ENCODE results near the gene OPHN1. TPM values are rescaled to one million over a fixed set of nuclear protein-coding genes. Genes with fewer than 3 reads are reported as not detected.

Gene OPHN1
- total RNA-seq, 1 donor from 2014 or later: 4.7 TPM

- ATAC-seq: no peak
These were observed 383.8 kb downstream of the OPHN1 start for GRCh38 chrX:68049466-68049865.

- no peak for ATAC-seq
These were observed 384.5 kb downstream of the OPHN1 start for GRCh38 chrX:68048774-68049173.

- ATAC-seq: no peak
These were observed 388.2 kb downstream of the OPHN1 start for GRCh38 chrX:68045008-68045577.

- ATAC-seq: no peak
These were observed 389.4 kb downstream of the OPHN1 start for GRCh38 chrX:68043713-68044438.

GRCh38 chrX:68041110-68041509 lies 392.2 kb downstream of the OPHN1 start:
- ATAC-seq: no peak

- ATAC-seq: peak; percentile 48
These were observed 414.8 kb downstream of the OPHN1 start for GRCh38 chrX:68018248-68019203.

- no peak for ATAC-seq
These were observed 434.8 kb downstream of the OPHN1 start for GRCh38 chrX:67998540-67998939.

Other genes with a start within 250 kb of the OPHN1 start
- gene YIPF6, start 65.6 kb upstream of the OPHN1 start, total RNA-seq: 24.0 TPM
- 0.96 TPM for gene STARD8, start 214.2 kb upstream of the OPHN1 start, total RNA-seq